ENCODE data around the gene LIMS4.
"Not testable (repeated sequence)": the region's sequence is repeated elsewhere in the genome, so short reads cannot be mapped to it uniquely, and the experiment has no call there.

Gene LIMS4, protein sequence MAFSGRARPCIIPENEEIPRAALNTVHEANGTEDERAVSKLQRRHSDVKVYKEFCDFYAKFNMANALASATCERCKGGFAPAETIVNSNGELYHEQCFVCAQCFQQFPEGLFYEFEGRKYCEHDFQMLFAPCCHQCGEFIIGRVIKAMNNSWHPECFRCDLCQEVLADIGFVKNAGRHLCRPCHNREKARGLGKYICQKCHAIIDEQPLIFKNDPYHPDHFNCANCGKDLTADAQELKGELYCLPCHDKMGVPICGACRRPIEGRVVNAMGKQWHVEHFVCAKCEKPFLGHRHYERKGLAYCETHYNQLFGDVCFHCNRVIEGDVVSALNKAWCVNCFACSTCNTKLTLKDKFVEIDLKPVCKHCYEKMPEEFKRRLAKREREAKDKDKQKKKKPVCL

DNA sequence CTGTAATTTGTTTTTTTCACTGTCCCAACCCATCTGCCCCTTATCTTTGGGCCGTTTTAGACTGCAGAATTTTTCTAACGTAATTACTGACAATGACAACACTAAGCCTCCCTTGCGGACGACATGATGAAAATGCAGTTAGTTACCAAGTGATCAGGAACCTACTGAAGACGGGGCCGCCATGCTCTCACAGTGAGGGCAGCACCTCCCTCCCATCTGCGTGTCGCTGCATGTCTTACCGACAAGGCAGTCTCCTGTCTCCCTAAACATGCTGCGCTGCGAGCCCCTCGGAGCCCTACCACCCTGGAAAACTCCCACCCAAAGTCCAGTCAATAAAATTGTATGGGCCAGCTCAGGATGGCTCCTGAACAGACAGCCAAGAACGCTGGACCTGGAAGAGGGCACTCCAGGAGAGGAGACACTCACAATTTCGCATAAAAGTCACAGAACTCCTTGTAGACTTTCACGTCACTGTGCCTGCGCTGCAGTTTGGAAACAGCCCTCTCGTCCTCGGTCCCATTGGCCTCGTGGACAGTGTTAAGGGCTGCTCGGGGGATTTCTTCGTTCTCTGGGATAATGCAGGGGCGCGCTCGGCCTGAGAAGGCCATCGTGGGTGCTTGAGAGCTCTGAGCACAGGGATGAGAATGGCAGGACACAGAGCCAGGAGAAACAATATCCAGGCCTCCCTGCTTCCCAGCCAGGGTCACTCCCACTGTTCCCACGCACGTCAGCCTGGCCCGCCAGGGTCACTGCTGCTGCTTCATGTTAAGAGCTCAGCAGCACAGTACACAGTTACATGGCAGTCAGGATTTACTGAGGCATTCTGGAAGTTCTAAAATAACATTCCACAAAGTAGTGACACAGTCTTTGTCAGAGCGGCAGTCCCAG, at the start of gene LIMS4:
LIMS4 (minus strand) TSS at position 646 of the 888 bp plus-strand sequence; CDS start at position 608, 38 bp downstream.
- not testable (repeated sequence) for DNase-seq (ENCODE audit: low read depth, low spot score)

DNA sequence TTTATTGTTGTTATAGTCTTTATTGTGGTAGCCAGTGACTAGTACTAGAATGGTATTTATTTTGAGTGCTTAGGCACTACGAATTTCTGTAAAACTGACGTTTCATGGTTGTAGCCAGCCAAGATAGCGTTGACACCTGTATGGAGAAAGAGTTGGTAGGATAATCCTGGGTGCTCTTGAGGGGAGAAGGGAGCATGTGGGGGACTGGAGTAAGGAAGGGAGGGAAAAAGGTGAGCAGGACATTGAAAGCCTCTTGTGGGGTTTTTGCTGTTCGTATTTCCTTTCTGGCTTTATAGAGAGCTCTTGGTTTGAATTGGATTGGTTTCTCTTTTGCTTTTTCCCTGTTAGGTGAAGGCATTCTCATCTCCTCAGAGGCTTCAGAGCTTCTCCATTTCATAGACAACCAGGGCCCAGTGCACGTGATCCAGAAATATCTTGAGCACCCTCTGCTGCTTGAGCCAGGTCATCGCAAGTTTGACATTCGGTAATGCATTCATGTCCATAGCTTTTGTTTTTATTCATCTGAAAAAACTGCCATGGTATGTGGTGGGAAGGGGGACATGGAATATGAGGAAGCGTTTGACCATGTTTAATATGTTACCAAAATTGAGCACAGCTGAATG, 27.2 kb upstream of the LIMS4 start:
- DNase-seq (ENCODE audit: low read depth, low spot score), result not testable (repeated sequence)

DNA sequence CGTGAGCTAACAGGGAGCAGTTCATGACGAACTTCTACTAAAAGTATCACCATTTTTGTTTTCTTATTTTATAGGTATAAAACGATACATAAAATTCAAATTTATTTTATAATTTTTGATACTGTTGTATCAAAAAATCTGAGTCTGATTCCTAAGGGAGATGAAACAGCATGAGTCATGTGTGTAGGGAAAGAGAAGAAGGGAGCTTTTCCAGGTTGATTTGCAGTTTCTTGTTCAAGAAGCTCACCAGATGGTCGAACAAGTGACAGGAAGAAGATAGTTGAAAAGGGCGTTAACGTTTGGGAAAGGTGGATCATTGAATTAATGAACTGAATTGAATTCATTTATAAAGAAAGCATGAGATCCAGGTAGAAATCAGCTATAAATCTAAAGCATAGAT, 23.4 kb upstream of the LIMS4 start:
- DNase-seq (ENCODE audit: low read depth, low spot score), result not testable (repeated sequence)

DNA sequence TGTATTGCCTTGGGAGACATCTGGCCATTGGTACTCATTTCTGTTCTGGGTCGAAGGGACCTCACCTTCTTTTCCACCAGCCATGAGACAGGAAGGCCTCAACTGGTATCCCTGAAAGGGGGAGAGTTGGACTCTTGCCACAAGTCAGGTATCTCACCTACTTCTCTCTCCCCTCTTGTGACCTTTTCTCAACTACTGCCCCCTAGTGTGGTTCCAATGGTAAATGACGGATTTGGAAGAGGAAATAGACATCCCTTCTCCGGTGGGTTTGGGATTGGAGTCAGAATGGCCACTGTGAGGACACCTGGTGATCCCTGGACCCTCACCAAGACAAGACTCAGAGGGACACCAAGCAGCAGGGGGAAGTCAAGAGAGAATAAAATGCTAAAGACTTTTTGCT, 21.9 kb upstream of the LIMS4 start:
- DNase-seq (ENCODE audit: low read depth, low spot score), result not testable (repeated sequence)

DNA sequence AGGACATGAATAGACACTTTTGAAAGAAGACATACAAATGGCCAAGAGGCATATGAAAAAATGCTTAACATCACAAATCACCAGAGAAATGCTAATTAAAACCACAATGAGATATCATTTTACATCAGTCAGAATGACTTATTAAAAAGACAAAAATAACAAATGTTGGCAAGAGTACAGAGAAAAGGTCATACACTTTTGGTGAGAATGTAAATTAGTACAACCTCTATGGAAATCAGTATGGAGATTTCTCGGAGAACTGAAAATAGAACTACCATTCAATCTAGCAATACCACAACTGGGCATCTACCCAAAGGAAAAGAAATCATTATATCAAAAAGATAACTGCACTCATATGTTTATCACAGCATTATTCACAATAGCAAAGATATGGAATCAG, 16.4 kb upstream of the LIMS4 start:
- DNase-seq (ENCODE audit: low read depth, low spot score), result not testable (repeated sequence)

DNA sequence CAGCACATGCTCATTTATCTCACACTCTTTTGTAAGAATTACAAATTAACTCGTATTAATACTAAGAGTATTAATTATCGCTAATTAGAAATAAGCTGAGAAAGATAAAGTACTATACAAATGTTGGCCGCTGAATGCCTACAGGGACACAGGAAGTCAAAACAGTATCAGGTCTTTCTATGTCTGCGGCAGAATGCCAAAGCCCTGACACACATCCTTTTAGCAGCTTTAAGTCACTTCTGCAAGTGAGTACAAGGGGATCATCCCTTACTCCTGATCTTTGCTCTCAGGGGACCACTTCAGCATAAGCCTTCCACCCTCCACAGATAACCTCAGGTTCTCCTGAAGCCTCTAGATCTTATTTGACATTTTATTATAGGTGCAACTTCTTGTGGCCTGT, 10.1 kb upstream of the LIMS4 start:
- not testable (repeated sequence) for DNase-seq (ENCODE audit: low read depth, low spot score)

DNA sequence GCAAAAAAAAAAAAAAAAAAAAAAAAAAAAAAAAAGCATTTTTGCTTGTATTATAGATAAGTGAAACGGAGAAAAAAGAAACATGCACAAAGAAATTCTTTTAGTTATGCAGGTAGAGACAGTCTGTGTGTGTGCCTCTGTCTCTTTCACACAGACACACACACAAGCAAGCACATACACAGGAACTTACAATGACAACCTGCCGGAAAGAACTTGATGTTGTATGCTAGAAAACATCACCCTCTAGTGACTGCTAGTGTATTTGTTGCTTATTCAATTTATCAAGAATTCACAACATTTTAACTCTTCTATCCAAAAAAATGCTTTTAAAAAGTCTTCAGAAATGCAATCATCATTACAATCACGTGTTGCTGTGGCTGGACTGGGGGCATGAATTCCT, 8.6 kb upstream of the LIMS4 start:
- not testable (repeated sequence) for DNase-seq (ENCODE audit: low read depth, low spot score)

DNA sequence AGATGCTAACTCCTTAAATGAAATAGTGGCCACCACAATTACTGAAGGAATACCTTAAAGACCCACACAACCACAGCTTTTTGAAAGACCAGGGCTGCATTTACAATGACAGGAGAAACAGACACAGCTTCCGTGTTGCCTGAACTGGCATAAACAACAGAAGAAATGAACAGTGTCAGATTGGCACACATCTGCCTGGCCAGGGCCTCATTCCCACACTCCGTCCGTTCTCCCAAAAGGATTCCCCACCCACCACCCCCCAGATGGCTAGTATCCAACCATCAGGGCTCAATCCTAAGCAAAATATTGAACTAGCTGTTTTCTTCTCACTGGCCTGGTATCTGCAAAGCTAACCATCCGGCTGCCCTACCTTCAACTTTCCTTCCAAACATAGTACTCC, 7.5 kb upstream of the LIMS4 start:
- not testable (repeated sequence) for DNase-seq (ENCODE audit: low read depth, low spot score)

DNA sequence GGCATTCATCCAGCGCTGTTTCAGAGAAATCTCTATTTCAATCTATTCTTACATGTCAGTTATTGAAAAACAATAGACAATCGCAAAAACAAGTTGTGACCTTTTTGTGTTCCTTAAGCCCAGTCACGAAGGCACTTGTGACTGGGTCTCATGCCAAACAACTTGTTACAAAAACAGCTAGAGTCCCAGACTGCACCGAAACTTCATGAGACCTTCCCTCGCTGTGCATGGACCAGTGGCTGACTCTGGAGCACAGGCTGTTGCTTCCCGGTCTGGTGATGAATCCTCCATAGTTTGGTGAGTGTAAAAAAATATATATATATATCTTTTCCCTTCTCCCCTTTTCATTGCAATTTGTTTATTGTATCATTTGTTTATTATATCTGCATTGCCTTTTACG, 4.8 kb upstream of the LIMS4 start:
- DNase-seq (ENCODE audit: low read depth, low spot score), result not testable (repeated sequence)

DNA sequence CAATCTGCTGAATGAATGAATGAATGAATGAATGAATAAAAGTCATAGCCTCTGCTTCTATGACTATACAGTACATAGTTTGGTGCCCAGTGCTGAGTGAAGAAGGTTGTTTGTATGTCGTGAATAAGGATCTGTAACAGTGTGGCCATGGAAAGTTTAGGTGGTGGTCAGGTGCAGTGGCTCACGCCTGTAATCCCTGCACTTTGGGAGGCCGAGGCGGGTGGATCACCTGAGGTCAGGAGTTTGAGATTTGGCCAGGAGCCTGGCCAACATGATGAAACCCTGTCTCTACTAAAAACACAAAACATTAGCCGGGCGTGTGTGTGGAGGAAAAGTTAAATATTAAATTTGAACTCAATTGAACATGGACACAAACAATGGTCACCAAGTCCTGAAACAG, 4.3 kb upstream of the LIMS4 start:
- DNase-seq (ENCODE audit: low read depth, low spot score), result not testable (repeated sequence)

DNA sequence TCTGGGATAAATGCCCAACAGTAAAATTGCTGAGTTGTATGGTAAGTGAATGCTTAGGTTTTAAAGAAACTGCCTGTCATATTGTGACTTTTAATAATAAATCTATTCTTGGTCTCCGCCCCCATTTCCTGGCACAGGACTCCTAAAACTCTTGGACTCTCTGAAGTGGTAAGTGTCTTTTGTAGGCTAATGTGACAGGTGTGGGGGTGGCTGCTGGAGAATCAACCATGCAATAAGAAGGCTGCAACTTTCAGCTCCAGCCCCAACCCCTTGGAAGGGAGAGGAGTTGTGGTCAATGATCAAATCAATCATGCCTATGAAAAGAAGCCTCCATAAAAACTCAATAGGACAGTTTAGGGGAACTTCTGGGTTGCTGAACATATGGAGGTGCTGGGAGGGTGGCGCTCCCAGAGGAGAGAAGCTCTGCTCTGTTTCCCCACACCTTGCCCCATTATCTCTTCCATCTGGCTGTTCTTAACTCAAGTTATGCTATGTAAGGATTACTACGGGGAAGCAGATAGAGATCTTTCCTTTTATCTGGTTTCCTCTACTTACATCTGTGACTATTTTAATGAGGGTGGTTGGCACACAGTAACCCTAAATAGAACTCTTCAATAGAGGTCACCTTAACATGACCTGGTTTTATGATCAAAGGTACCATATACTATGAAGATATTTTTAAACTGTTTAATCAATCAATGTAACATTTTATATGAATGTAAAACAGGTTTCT, 3.2 kb upstream of the LIMS4 start:
- DNase-seq (ENCODE audit: low read depth, low spot score), result not testable (repeated sequence)

DNA sequence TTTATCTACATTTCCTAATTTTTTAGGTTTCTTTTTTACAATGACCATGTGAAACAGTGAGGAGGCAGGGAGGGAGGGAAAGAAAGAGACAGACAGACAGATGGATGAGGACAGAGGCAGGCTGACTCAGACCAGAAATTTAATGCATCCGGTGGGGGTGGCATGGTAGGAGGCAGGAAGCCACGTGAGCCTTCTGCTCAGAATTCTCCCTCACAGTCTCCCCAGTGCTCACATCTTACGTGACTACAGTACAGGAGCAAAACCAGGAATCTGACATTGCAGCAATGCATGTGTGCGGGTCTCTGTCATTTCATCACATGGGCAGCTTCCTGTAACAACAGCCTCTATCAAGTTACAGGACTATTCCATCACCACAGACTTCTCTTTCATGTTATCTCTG, 2.3 kb upstream of the LIMS4 start:
- not testable (repeated sequence) for DNase-seq (ENCODE audit: low read depth, low spot score)

DNA sequence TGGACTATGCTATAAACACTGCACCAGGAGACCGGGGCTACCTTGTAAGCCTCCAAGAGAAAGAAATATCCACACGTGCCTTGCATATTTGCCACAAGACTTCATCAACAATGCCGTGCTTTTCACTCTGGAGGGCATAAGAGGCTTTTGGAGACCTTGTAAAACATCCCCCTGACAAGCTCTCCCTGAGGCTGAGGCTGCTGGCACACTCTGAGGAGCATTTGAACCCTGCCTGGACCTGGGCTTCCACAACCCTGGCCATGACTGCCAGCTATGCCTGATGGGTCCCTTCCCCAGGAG, 393 bp upstream of the LIMS4 start:
- not testable (repeated sequence) for DNase-seq (ENCODE audit: low read depth, low spot score)

DNA sequence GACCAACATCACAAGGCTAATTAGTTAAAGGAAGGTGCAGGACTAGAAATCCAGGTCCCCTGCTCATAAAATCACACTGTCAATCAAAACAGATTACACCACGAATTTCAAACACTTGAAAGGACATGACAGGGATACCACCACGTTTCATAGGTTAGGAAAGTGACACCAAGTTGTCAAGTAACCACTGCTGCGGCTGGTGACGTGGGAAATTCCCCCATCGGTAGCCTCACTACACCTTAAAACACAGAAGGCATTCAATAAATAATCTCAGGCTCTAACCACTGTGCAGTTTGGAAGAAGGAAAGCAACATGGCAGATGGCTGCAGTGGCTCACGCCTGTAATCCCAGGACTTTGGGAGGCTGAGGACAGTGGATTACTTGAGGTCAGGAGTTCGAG, 3.7 kb downstream of the LIMS4 start:
- not testable (repeated sequence) for DNase-seq (ENCODE audit: low read depth, low spot score)

DNA sequence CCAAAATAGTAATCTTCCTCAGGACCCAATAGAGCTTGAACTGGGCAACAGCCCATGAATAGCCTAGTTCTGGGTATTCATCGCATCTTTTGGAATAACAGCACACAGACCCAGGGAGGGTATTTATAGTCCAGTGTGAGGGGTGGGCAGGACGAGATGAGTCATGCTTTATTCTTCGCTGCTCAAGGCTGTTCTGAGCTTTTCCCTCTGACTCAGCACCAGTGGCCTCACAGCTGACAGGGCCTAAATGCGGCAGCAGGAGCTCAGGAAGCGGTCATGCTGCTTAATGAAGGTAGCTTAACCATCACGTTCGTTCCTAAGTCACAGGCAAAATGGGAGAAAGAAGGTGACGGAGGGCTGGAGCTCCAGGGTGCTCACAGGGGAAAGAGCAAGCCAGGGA, 7.3 kb downstream of the LIMS4 start:
- not testable (repeated sequence) for DNase-seq (ENCODE audit: low read depth, low spot score)

DNA sequence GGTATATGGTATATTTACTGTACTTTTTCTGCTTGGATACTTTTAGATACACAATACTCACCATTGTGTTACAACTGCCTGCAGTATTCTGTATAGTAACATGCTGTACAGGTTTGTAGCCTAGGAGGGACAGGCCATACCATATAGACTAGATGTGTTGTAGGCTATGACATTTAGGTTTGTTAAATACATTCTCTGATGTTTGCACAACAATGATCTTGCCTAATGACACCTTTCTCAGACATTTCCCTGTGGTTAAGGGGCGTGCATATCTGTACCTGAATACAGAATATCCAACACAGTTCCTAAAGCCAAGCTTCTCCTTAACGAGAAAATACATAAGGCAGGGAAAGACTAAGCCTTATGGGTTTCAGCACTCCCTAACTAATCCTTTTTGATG, 10.2 kb downstream of the LIMS4 start:
- DNase-seq (ENCODE audit: low read depth, low spot score), result not testable (repeated sequence)

DNA sequence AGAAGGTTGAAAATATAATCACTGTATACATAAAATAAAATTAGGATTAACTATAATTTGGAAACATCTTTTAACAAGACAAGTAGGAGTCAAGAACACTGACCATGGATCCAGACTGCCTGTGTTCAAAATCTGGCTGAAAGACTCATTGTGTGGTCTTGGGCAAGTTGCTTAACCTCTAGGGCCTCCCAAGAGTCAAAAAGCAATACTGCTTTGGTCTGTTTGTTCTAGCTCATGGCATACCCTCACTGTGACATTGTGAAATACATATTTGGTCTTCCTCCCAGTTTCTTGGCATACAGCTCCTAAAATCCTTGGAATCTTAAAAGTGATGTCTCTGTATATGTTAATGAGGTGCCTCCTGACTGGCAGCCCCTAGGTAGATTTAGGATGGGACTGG, 12.3 kb downstream of the LIMS4 start:
- not testable (repeated sequence) for DNase-seq (ENCODE audit: low read depth, low spot score)

DNA sequence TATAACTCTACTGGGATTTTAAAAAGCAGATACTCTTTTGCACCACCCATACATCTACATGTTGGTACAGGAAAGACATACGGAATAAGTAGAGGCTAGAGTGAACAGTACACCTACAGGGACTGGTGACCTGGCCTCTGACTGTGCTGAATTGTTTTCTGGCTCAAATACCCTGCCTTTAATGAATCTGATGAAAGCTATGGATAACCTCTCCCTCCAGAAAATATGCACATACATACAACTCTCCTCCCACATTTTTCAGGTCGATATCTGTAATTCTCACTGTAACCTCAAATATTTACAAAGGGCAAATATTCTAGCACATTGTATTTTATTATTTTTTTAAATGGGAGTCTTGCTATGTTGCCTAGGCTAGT, 15.4 kb downstream of the LIMS4 start:
- not testable (repeated sequence) for DNase-seq (ENCODE audit: low read depth, low spot score)

DNA sequence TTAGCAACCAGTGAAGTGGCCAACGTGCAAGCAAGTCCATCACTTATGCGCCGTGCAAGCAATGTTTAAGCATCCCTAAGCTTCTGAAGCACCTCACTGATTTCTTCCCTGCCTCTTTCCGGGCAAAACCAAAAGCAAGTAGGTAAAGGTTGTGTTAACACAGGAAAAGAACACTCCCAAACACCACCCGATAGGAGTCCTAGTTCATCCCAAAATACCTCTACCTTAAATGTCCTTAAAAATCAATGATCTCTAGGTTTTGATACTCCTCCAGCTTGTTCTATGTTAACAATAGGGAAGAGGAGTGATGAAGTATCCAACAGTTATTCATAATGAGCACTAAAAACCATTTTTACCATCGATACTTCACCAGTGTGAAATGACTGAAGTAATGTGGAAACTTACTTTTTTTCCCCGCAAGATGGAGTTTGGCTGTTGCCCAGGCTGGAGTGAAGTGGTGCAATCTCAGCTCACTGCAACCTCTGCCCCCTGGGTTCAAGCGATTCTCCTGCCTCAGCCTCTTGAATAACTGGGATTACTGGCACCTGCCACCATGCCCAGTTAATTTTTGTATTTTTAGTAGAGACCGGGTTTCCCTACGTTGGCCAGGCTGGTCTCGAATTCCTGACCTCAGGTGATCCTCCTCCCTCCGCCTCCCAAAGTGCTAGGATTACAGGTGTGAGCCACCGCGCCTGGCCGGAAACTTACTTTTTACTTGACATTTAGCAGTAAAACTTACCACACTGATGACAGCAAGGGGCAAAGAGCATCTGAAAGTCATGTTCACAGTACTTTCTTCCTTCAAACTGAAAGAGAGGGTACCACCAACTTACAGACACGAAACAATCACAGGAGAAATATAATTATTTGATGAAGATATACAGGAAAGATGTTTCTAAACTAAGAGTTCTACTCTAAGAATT, 16.1 kb downstream of the LIMS4 start:
- not testable (repeated sequence) for DNase-seq (ENCODE audit: low read depth, low spot score)

DNA sequence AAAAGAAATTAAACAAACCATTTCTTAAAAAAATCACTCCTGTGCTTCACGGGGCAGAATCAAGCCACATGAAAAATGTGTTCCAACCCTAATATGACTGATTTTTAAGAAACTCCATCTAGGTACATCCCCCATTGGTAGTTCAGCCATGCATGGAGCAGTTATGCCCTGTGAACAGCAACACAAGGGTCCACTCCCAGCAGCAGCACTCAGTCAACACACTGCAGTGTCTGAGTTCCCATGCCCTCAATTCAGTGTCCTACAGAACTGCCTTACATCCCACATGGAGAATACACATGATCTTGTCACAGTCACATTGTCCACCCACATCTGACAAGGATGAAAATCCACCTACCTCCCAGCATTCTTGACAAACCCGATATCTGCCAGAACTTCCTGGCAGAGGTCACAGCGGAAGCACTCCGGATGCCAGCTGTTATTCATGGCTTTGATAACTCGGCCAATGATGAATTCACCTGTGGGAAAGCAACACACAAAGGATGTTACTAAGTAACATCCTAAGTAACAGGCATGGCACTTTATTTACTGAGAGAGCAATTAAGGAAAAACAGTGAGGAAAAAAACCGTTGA, 17.4 kb downstream of the LIMS4 start:
- not testable (repeated sequence) for DNase-seq (ENCODE audit: low read depth, low spot score)
